ENCODE results near the gene CISD3.

CISD3 gene

GRCh38 chr17:38728290-38728831 is 1.8 kb upstream of the CISD3 start:
- peak; percentile 50 to 88 (median 75) for DNase-seq

GRCh38 chr17:38729368-38729885 is 714 bp upstream of the CISD3 start:
- DNase-seq, result no peak

- peak in 2 of 6 experiments; percentile 29 to 64 for DNase-seq
Observed at GRCh38 chr17:38730526-38731379, 612 bp downstream of the CISD3 start.

GRCh38 chr17:38731526-38732294 is 1.6 kb downstream of the CISD3 start:
- DNase-seq, result no peak

GRCh38 chr17:38732376-38733281 is 2.5 kb downstream of the CISD3 start:
- DNase-seq, result no peak

- DNase-seq, result no peak
Observed at GRCh38 chr17:38733282-38733981, 3.3 kb downstream of the CISD3 start.

GRCh38 chr17:38733982-38734973 is 4.1 kb downstream of the CISD3 start:
- peak in 2 of 6 experiments; percentile 14 to 22 for DNase-seq

GRCh38 chr17:38735161-38735997 is 5.2 kb downstream of the CISD3 start:
- DNase-seq, result peak in 5 of 6 experiments; percentile 58 to 78 (median 71)

- no peak for DNase-seq
Observed at GRCh38 chr17:38738007-38738662, 8.0 kb downstream of the CISD3 start.

- no peak for DNase-seq
Observed at GRCh38 chr17:38738686-38739085, 8.5 kb downstream of the CISD3 start.

- no peak for DNase-seq
Observed at GRCh38 chr17:38739305-38739704, 9.2 kb downstream of the CISD3 start.

GRCh38 chr17:38740044-38740443 is 9.9 kb downstream of the CISD3 start:
- DNase-seq, result no peak

GRCh38 chr17:38740806-38741205 is 10.7 kb downstream of the CISD3 start:
- no peak for DNase-seq

- DNase-seq, result no peak
Observed at GRCh38 chr17:38741461-38741860, 11.3 kb downstream of the CISD3 start.

- DNase-seq, result no peak
Observed at GRCh38 chr17:38741921-38742410, 11.8 kb downstream of the CISD3 start.

GRCh38 chr17:38742411-38743308 is 12.5 kb downstream of the CISD3 start:
- DNase-seq, result no peak

GRCh38 chr17:38743556-38744171 is 13.5 kb downstream of the CISD3 start:
- DNase-seq, result no peak
